ACHN (cell line): ENCODE data around the gene TMC6.

Experiments used
- DNase-seq: peaks from one replicate; pipeline ENCODE4 v3.0.0-alpha.2; 2015
- in situ Hi-C: cut with HindIII; loops from 2 replicates; pipeline ENCODE4 v1.10.0; 2017; ENCODE audit warnings: low sequenced_read_pairs, low pct_ligation_motif_present, low pct_unique_long_range_greater_than_20kb

TMC6 gene

GRCh38 chr17:78114831-78115723 is 13.5 kb downstream of the TMC6 start:
- in situ Hi-C loops = no loop called here

GRCh38 chr17:78113804-78114785 is 14.5 kb downstream of the TMC6 start:
- no peak for DNase-seq
- in situ Hi-C loops = no loop called here

More at GRCh38 chr17:78114831-78115723, 13.5 kb downstream of the TMC6 start:
- DNase-seq = no peak

DNA sequence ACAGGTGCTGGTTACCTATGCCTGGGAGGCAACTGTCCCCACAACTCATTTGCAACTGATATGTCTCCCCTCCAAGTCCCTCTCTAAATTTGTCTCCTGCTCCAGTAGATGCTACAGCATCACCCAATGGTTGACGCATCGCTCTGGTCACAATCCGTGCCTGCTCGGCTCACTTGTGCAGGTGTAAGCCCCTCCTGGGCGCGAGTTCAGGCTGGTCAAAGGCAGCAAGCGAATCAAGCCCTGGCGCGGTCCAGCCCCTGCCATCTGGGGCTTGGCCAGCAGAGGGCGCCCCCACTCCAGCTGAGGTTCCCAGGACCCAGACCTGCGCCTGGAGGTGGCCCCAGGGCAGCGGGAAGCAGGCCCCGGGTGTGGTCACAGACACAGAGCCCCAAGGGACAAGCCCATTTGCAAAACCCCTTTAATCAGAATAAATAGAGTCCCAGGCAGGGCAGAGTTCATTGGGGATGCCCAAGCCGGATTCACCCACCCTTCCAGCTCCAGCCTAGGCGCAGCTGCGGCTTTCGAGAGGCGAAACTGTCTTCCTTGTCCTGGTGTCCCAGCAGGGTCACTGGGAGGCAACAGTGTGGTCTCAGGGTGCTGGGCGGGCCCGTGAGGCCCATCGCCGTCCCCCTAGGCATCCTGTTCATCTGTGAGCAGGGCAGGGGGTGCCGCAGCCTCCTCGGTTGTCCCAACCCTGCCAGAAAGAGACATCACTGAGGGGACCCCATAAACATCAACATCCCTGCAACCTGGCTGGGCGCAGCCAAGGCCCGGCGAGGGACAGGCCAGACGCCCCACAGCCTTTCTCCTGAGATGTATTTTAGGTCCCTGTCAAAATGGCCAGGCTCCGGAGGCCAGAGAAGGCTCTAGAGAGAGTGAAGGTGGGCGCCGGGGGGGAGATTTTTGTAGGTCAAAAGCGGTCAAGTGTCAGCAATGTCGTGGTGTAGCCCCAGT is 15.8 kb downstream of the TMC6 start:
- in situ Hi-C loops = no loop called here
- peak; percentile 64 for DNase-seq

DNA sequence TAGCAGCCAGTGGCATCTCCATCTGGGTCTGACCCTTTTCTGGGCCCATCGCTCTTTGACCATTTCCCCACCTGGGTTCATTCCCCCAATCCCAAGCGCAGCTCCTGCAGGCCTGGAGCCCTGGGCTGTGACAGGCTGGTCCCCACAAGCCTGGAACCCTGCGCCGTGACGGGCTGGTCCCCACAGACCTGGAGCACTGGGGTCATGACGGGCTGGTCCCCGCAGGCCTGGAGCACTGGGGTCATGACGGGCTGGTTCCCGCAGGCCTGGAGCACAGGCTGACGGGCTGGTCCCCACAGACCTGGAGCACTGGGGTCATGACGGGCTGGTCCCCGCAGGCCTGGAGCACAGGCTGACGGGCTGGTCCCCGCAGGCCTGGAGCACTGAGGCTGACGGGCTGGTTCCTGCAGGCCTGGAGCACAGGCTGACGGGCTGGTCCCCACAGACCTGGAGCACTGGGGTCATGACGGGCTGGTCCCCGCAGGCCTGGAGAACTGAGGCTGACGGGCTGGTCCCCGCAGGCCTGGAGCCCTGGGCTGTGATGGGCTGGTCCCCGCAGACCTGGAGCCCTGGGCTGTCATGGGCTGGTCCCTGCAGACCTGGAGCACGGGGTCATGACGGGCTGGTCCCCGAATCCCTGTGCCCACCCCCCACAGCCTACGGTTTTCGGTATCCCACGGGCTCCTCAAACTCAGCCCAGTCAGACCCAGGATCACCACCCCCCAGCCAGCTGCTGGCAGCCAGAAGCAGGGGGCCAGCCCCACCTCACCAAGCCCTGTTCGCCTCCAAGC is 16.6 kb downstream of the TMC6 start:
- no peak for DNase-seq
- in situ Hi-C loops = no loop called here

GRCh38 chr17:78111016-78111726 is 17.4 kb downstream of the TMC6 start:
- no peak for DNase-seq
- in situ Hi-C loops = no loop called here

GRCh38 chr17:78110363-78111015 is 18.1 kb downstream of the TMC6 start:
- in situ Hi-C loops = no loop called here
- DNase-seq = no peak

DNA sequence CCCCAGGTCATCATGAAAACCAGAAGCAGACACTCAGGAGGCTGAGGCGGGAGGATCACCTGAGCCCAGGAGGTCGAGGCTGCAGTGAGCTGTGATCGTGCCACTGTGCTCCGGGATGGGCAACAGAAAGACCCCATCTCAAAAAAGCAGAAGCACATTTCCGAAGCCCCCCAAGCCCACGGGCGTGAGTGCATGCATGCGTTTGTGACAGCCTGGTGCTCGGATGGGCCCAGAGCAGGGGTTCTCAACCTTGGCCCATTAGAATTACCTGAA is 19.1 kb downstream of the TMC6 start:
- in situ Hi-C loops = no loop called here
- DNase-seq = no peak

- DNase-seq = no peak
- in situ Hi-C loops = no loop called here
Observed at GRCh38 chr17:78108726-78109488, 19.6 kb downstream of the TMC6 start.

GRCh38 chr17:78107976-78108725 is 20.4 kb downstream of the TMC6 start:
- in situ Hi-C loops = no loop called here
- DNase-seq = no peak

DNA sequence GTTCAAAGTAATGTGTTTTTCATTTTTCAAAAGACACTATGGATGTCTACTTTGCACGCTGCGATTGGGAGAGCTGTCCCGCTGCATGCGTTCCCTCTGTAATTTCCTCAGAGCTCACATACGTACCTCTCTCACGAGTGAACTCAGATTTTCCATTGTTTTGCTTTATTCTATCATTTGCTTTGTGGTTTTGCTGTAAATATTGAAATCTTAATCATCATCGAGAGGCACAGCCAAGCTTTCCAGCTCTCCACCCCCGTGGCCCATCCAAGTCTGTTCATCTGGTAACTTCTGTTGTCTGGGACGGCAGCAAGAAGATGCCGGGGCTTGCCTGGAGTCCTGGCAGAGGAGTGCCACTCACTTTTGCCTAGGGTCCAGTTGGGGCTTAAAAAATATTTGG is 21.1 kb downstream of the TMC6 start:
- DNase-seq = no peak
- in situ Hi-C loops = no loop called here

DNA sequence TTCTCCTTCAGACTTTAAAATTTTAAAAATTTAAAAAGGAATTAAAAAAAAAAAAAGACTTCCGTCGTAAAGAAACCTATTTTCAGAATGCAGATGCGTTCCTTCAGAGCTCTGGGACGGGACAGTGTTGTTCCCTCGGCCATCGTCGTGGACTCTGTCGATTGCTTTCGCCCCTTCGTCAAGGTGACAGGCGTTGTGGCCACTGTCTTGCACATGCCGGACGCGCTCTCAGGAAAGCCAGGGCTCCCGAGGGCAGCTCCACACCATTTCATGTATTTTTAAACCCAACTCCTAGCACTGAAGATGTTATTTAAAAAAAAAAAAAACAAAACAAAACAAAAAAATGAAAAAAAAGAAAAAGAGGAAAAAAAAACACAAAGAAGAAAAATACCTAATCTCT is 22.3 kb downstream of the TMC6 start:
- in situ Hi-C loops = no loop called here
- DNase-seq = no peak

GRCh38 chr17:78105551-78105950 is 23.0 kb downstream of the TMC6 start:
- in situ Hi-C loops = no loop called here
- no peak for DNase-seq

- in situ Hi-C loops = no loop called here
Observed at GRCh38 chr17:78105101-78105500, 23.5 kb downstream of the TMC6 start.

DNA sequence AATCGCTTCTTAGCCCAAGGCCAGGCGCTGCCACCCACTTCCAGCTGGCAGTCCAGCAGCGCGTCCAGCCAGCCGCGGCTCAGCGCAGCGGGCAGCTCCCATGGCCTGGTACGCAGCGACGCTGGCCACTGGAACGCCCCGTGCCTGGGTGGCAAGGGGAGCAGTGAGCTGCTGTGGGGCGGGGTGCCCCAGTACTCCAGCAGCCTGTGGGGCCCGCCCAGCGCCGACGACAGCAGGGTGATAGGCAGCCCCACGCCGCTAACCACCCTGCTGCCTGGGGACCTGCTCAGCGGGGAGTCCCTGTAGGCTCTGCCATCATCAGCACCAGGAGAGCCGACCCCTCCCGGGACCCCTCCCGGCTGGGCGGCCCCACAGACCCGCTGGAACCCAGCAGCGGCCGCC is 24.0 kb downstream of the TMC6 start:
- no peak for DNase-seq
- in situ Hi-C loops = no loop called here

More at GRCh38 chr17:78105101-78105500, 23.5 kb downstream of the TMC6 start:
- DNase-seq = no peak

DNA sequence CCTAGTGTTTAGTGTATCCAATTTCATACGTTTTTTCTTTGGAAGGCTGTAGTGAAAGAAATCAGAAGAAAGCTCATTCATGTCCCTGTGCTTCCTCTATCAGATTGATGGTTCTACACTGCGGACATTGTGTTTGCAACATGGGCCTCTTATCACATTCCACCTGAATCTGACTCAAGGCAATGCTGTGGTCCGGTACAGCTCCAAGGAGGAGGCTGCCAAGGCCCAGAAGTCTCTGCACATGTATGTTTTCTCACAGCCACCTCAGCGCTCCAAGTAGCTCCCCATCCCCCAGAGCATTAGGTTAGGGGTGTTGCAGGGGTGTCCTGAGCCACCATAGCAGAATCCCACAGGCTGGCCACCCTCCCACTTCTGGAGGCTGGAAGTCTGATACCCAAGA is 25.2 kb downstream of the TMC6 start:
- in situ Hi-C loops = no loop called here
- DNase-seq = no peak
